HL-60 (cell line): ENCODE results near the gene FNDC3B.

Source experiments
- CTCF ChIP-seq: IDR thresholded peaks from one replicate; pipeline ENCODE4 v1.5.1; 2011; ENCODE audit warnings: low read length, control low read depth, inconsistent platforms; ENCODE audit not compliant: insufficient read depth
- POLR2AphosphoS5 ChIP-seq: IDR thresholded peaks from 2 replicates; pipeline ENCODE4 v1.6.1; 2012; ENCODE audit warnings: low read depth
- REST ChIP-seq: IDR thresholded peaks from 2 replicates; pipeline ENCODE4 v1.6.1; 2012; ENCODE audit warnings: low read depth; ENCODE audit not compliant: insufficient replicate concordance
- SPI1 ChIP-seq: IDR thresholded peaks from 2 replicates; pipeline ENCODE4 v1.6.1; 2012; ENCODE audit warnings: low read depth, mild to moderate bottlenecking, borderline replicate concordance

DNA sequence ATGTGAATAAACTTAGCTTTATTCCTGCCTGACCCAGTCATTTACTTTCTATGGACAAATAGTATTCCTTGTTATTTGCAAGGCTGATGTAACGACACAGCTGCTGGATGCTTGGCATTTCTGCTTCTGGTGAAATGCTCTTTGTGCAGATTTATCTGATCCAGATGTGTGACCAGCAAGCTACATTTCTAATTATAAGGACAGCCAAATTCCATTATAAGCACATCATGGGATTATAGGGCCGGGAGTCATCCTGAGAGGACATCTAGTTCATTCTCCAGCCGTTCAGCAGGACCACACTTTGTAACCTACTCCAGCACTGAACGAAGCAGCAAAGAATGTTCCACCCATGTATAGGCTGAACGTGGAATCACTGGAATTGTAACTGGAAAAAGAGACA is 42.9 kb downstream of the FNDC3B start:
- TF ChIP-seq CTCF (no peak), REST (no peak), POLR2AphosphoS5 (no peak), SPI1 (no peak)
